Memory B cell (primary cell): ENCODE measurements around the gene PASK.
A peak's percentile ranks its signal among the peaks of the same experiment; 100 is the strongest.

Source experiments
- ATAC-seq: fragments of 150-1000 bp; cut with Tn5 transposase; 2 replicates; pipeline ENCODE4 v1.10.0; 2021; ENCODE audit warnings: low read depth, mild to moderate bottlenecking, moderate library complexity
- DNase-seq, 2 donors: peaks; one replicate each; pipeline ENCODE4 v3.0.0; 2022; ENCODE audit warnings: low spot score in 2 of 2
- H3K27ac Mint-ChIP-seq: one replicate; pipeline ENCODE4 v1.8.0; 2022; ENCODE audit warnings: mild to moderate bottlenecking, moderate library complexity, mixed read lengths
- H3K27me3 Mint-ChIP-seq: one replicate; pipeline ENCODE4 v1.8.0; 2022; ENCODE audit warnings: mixed read lengths
- H3K36me3 Mint-ChIP-seq: one replicate; pipeline ENCODE4 v1.8.0; 2022; ENCODE audit warnings: mild to moderate bottlenecking, mixed read lengths
- H3K4me1 Mint-ChIP-seq: one replicate; pipeline ENCODE4 v1.8.0; 2022; ENCODE audit warnings: mixed read lengths
- H3K4me3 Mint-ChIP-seq: one replicate; pipeline ENCODE4 v1.8.0; 2022; ENCODE audit warnings: mild to moderate bottlenecking, moderate library complexity, mixed read lengths
- H3K9me3 Mint-ChIP-seq: one replicate; pipeline ENCODE4 v1.8.0; 2022; ENCODE audit warnings: mixed read lengths

The PASK gene

GRCh38 chr2:241134711-241135110 is 14.6 kb downstream of the PASK start:
- H3K27me3 Mint-ChIP-seq: no peaks in the 10 kb centered on the region
- H3K4me1 Mint-ChIP-seq: peaks cover 13% of the 10 kb centered on the region

GRCh38 chr2:241133436-241133820 is 15.8 kb downstream of the PASK start:
- peak overlapping the region; percentile 51 for H3K27ac Mint-ChIP-seq

More at GRCh38 chr2:241134711-241135110, 14.6 kb downstream of the PASK start:
- Mint-ChIP-seq H3K9me3 (no peaks in the 10 kb centered on the region), H3K27ac (no peak overlapping the region), H3K36me3 (peaks cover 21% of the 10 kb centered on the region), H3K4me3 (no peak overlapping the region)
- ATAC-seq (no peak), DNase-seq (no peak)

GRCh38 chr2:241132538-241133435 is 16.5 kb downstream of the PASK start:
- peak; percentile 4 for ATAC-seq
- Mint-ChIP-seq H3K36me3 (peaks cover 17% of the 10 kb centered on the region), H3K27ac (peak overlapping the region; percentile 51)

More at GRCh38 chr2:241133436-241133820, 15.8 kb downstream of the PASK start:
- peaks cover 22% of the 10 kb centered on the region for H3K4me1 Mint-ChIP-seq
- ATAC-seq (no peak), DNase-seq (no peak)
- H3K36me3 Mint-ChIP-seq: peaks cover 21% of the 10 kb centered on the region
- no peaks in the 10 kb centered on the region for H3K9me3 Mint-ChIP-seq
- no peaks in the 10 kb centered on the region for H3K27me3 Mint-ChIP-seq
- no peak overlapping the region for H3K4me3 Mint-ChIP-seq

GRCh38 chr2:241131531-241131930 is 17.7 kb downstream of the PASK start:
- H3K4me3 Mint-ChIP-seq: no peak overlapping the region
- no peak for ATAC-seq
- peaks cover 33% of the 10 kb centered on the region for H3K4me1 Mint-ChIP-seq
- H3K27me3 Mint-ChIP-seq: no peaks in the 10 kb centered on the region
- no peak for DNase-seq
- peaks cover 16% of the 10 kb centered on the region for H3K36me3 Mint-ChIP-seq
- no peaks in the 10 kb centered on the region for H3K9me3 Mint-ChIP-seq
- H3K27ac Mint-ChIP-seq: no peak overlapping the region

More at GRCh38 chr2:241132538-241133435, 16.5 kb downstream of the PASK start:
- Mint-ChIP-seq H3K4me3 (no peak overlapping the region), H3K4me1 (peaks cover 28% of the 10 kb centered on the region), H3K9me3 (no peaks in the 10 kb centered on the region), H3K27me3 (no peaks in the 10 kb centered on the region)
- DNase-seq: no peak

GRCh38 chr2:241130316-241130715 is 19.0 kb downstream of the PASK start:
- H3K9me3 Mint-ChIP-seq: no peaks in the 10 kb centered on the region
- peaks cover 35% of the 10 kb centered on the region for H3K4me1 Mint-ChIP-seq
- ATAC-seq (no peak), DNase-seq (no peak)
- no peak overlapping the region for H3K4me3 Mint-ChIP-seq
- H3K27me3 Mint-ChIP-seq: no peaks in the 10 kb centered on the region
- H3K27ac Mint-ChIP-seq: peak overlapping the region; percentile 100
- peaks cover 16% of the 10 kb centered on the region for H3K36me3 Mint-ChIP-seq

- Mint-ChIP-seq H3K4me3 (peak overlapping the region; percentile 21), H3K27ac (peak overlapping the region; percentile 100), H3K4me1 (peaks cover 35% of the 10 kb centered on the region), H3K9me3 (no peaks in the 10 kb centered on the region), H3K36me3 (peaks cover 16% of the 10 kb centered on the region), H3K27me3 (no peaks in the 10 kb centered on the region)
- DNase-seq (no peak), ATAC-seq (no peak)
Measured at GRCh38 chr2:241129086-241129871, 20.0 kb downstream of the PASK start.

- no peak for DNase-seq
- peaks cover 12% of the 10 kb centered on the region for H3K36me3 Mint-ChIP-seq
- peaks cover 35% of the 10 kb centered on the region for H3K4me1 Mint-ChIP-seq
- no peaks in the 10 kb centered on the region for H3K27me3 Mint-ChIP-seq
- no peak for ATAC-seq
- no peaks in the 10 kb centered on the region for H3K9me3 Mint-ChIP-seq
- H3K4me3 Mint-ChIP-seq: peak overlapping the region; percentile 70
- H3K27ac Mint-ChIP-seq: peak overlapping the region; percentile 100
Measured at GRCh38 chr2:241128266-241128665, 21.0 kb downstream of the PASK start.

- ATAC-seq: no peak
- Mint-ChIP-seq H3K27ac (peak overlapping the region; percentile 100), H3K9me3 (no peaks in the 10 kb centered on the region), H3K4me3 (no peak overlapping the region), H3K27me3 (no peaks in the 10 kb centered on the region), H3K4me1 (peaks cover 28% of the 10 kb centered on the region), H3K36me3 (peaks cover 14% of the 10 kb centered on the region)
- DNase-seq: no peak
Measured at GRCh38 chr2:241126771-241127202, 22.5 kb downstream of the PASK start.

- H3K4me3 Mint-ChIP-seq: no peak overlapping the region
- peak overlapping the region; percentile 100 for H3K27ac Mint-ChIP-seq
- ATAC-seq: no peak
- H3K27me3 Mint-ChIP-seq: no peaks in the 10 kb centered on the region
- peaks cover 28% of the 10 kb centered on the region for H3K4me1 Mint-ChIP-seq
- H3K36me3 Mint-ChIP-seq: peaks cover 16% of the 10 kb centered on the region
- no peak for DNase-seq
- H3K9me3 Mint-ChIP-seq: no peaks in the 10 kb centered on the region
Measured at GRCh38 chr2:241126201-241126611, 23.1 kb downstream of the PASK start.

GRCh38 chr2:241125626-241126025 is 23.6 kb downstream of the PASK start:
- no peak for DNase-seq
- peaks cover 19% of the 10 kb centered on the region for H3K36me3 Mint-ChIP-seq
- peak; percentile 16 for ATAC-seq
- H3K9me3 Mint-ChIP-seq: no peaks in the 10 kb centered on the region
- peak overlapping the region; percentile 100 for H3K27ac Mint-ChIP-seq
- H3K4me1 Mint-ChIP-seq: peaks cover 26% of the 10 kb centered on the region
- H3K27me3 Mint-ChIP-seq: no peaks in the 10 kb centered on the region
- H3K4me3 Mint-ChIP-seq: peak overlapping the region; percentile 52

- peaks cover 19% of the 10 kb centered on the region for H3K4me1 Mint-ChIP-seq
- ATAC-seq: peak; percentile 40
- H3K4me3 Mint-ChIP-seq: peak overlapping the region; percentile 32
- no peak for DNase-seq
- H3K9me3 Mint-ChIP-seq: no peaks in the 10 kb centered on the region
- H3K27ac Mint-ChIP-seq: peak overlapping the region; percentile 72
- H3K27me3 Mint-ChIP-seq: no peaks in the 10 kb centered on the region
- H3K36me3 Mint-ChIP-seq: peaks cover 25% of the 10 kb centered on the region
Measured at GRCh38 chr2:241123816-241124536, 25.3 kb downstream of the PASK start.

- DNase-seq: no peak
- H3K4me3 Mint-ChIP-seq: no peak overlapping the region
- H3K9me3 Mint-ChIP-seq: no peaks in the 10 kb centered on the region
- H3K4me1 Mint-ChIP-seq: peaks cover 8% of the 10 kb centered on the region
- H3K27ac Mint-ChIP-seq: peak overlapping the region; percentile 55
- H3K27me3 Mint-ChIP-seq: no peaks in the 10 kb centered on the region
- H3K36me3 Mint-ChIP-seq: peaks cover 28% of the 10 kb centered on the region
- ATAC-seq: no peak
Measured at GRCh38 chr2:241122376-241123002, 26.8 kb downstream of the PASK start.

- Mint-ChIP-seq H3K9me3 (no peaks in the 10 kb centered on the region), H3K27ac (no peak overlapping the region), H3K4me1 (peaks cover 8% of the 10 kb centered on the region), H3K36me3 (peaks cover 40% of the 10 kb centered on the region), H3K4me3 (no peak overlapping the region), H3K27me3 (no peaks in the 10 kb centered on the region)
- DNase-seq (no peak), ATAC-seq (no peak)
Measured at GRCh38 chr2:241121008-241121407, 28.3 kb downstream of the PASK start.
